Activated T-cell treated with anti-CD3 and anti-CD28 coated beads, Interleukin-2, amount 50 U/mL, for 72 hours (primary cell): Measurements from ENCODE around the gene GABBR1. TPM values are rescaled to one million over a fixed set of nuclear protein-coding genes. Genes with fewer than 3 reads are reported as not detected.

Source experiments
- ATAC-seq, 2 donors: fragments of 150-1000 bp; cut with Tn5 transposase; replicated peaks in 1 of 2; 2 replicates each; pipeline ENCODE4 v1.10.0; 2021; ENCODE audit warnings: moderate library complexity in 2 of 2, mild to moderate bottlenecking in 1 of 2
- DNase-seq, 2 donors: peaks; one replicate each; pipeline ENCODE4 v3.0.0; 2021 to 2022; ENCODE audit warnings: mixed read lengths in 1 of 2
- H3K27ac Mint-ChIP-seq: one replicate; pipeline ENCODE4 v1.8.0; 2022; ENCODE audit warnings: mild to moderate bottlenecking, moderate library complexity, mixed read lengths
- H3K27me3 Mint-ChIP-seq: one replicate; pipeline ENCODE4 v1.8.0; 2022; ENCODE audit warnings: low read depth, mixed read lengths
- H3K36me3 Mint-ChIP-seq, 2 donors: one replicate each; pipeline ENCODE4 v1.8.0; 2022; ENCODE audit warnings: mixed read lengths in 2 of 2, mild to moderate bottlenecking in 1 of 2; ENCODE audit not compliant: insufficient read depth in 2 of 2
- H3K4me1 Mint-ChIP-seq: one replicate; pipeline ENCODE4 v1.8.0; 2022; ENCODE audit warnings: low read depth, mixed read lengths
- H3K4me3 Mint-ChIP-seq, 2 donors: one replicate each; pipeline ENCODE4 v1.8.0; 2022; ENCODE audit warnings: mild to moderate bottlenecking in 2 of 2, mixed read lengths in 2 of 2, moderate library complexity in 2 of 2
- H3K9me3 Mint-ChIP-seq, 2 donors: one replicate each; pipeline ENCODE4 v1.8.0; 2022; ENCODE audit warnings: mixed read lengths in 2 of 2
- total RNA-seq, 2 donors: library from RNA; stranded (reverse); gene quantifications; one replicate each; pipeline ENCODE4 v1.2.3, GENCODE V29; 2022

GABBR1 gene
- total RNA-seq, 2 donors from 2014 or later, result 21.7 to 26.6 TPM

- Mint-ChIP-seq H3K36me3 (peaks cover 1 to 3% of the 10 kb centered on the region in 2 donors), H3K27me3 (peaks cover 21% of the 10 kb centered on the region), H3K27ac (no peak overlapping the region), H3K9me3 (no peaks in the 10 kb centered on the region), H3K4me3 (no peak overlapping the region), H3K4me1 (peaks cover 24% of the 10 kb centered on the region)
- ATAC-seq (no peak), DNase-seq (no peak)
Observed at GRCh38 chr6:29625337-29625930, 7.5 kb downstream of the GABBR1 start.

- no peak overlapping the region for H3K4me3 Mint-ChIP-seq
- H3K9me3 Mint-ChIP-seq, result no peaks in the 10 kb centered on the region
- peaks cover 12% of the 10 kb centered on the region for H3K27me3 Mint-ChIP-seq
- ATAC-seq (no peak), DNase-seq (no peak)
- no peak overlapping the region for H3K27ac Mint-ChIP-seq
- peaks cover 0 to 4% of the 10 kb centered on the region in 2 donors for H3K36me3 Mint-ChIP-seq
- H3K4me1 Mint-ChIP-seq, result peaks cover 16% of the 10 kb centered on the region
Observed at GRCh38 chr6:29624520-29624961, 8.4 kb downstream of the GABBR1 start.

- Mint-ChIP-seq H3K27ac (peak overlapping the region; percentile 8), H3K4me3 (no peak overlapping the region), H3K27me3 (no peaks in the 10 kb centered on the region), H3K36me3 (peaks cover 0 to 3% of the 10 kb centered on the region in 2 donors), H3K4me1 (no peaks in the 10 kb centered on the region), H3K9me3 (no peaks in the 10 kb centered on the region)
- ATAC-seq, result no peak
- no peak for DNase-seq
Observed at GRCh38 chr6:29620630-29621029, 12.4 kb downstream of the GABBR1 start.

- Mint-ChIP-seq H3K9me3 (no peaks in the 10 kb centered on the region), H3K27ac (no peak overlapping the region), H3K4me3 (no peak overlapping the region), H3K36me3 (peaks cover 0 to 3% of the 10 kb centered on the region in 2 donors), H3K4me1 (no peaks in the 10 kb centered on the region), H3K27me3 (no peaks in the 10 kb centered on the region)
- DNase-seq, result no peak
- ATAC-seq, result no peak
Observed at GRCh38 chr6:29619578-29620160, 13.3 kb downstream of the GABBR1 start.

- Mint-ChIP-seq H3K4me1 (no peaks in the 10 kb centered on the region), H3K36me3 (peaks cover 0 to 3% of the 10 kb centered on the region in 2 donors), H3K4me3 (no peak overlapping the region), H3K27ac (no peak overlapping the region), H3K27me3 (no peaks in the 10 kb centered on the region), H3K9me3 (no peaks in the 10 kb centered on the region)
- DNase-seq, result no peak
- ATAC-seq, result no peak
Observed at GRCh38 chr6:29617782-29618554, 15.0 kb downstream of the GABBR1 start.

- no peaks in the 10 kb centered on the region for H3K4me1 Mint-ChIP-seq
- DNase-seq, result no peak
Observed at GRCh38 chr6:29611426-29611825, 21.6 kb downstream of the GABBR1 start.

GRCh38 chr6:29610540-29610939 lies 22.4 kb downstream of the GABBR1 start:
- H3K4me1 Mint-ChIP-seq, result no peaks in the 10 kb centered on the region
- ATAC-seq, result no peak
- no peaks in the 10 kb centered on the region for H3K36me3 Mint-ChIP-seq
- no peak overlapping the region for H3K4me3 Mint-ChIP-seq
- no peaks in the 10 kb centered on the region for H3K9me3 Mint-ChIP-seq
- no peak overlapping the region for H3K27ac Mint-ChIP-seq
- DNase-seq, result no peak
- no peaks in the 10 kb centered on the region for H3K27me3 Mint-ChIP-seq

More at GRCh38 chr6:29611426-29611825, 21.6 kb downstream of the GABBR1 start:
- no peaks in the 10 kb centered on the region for H3K27me3 Mint-ChIP-seq
- H3K4me3 Mint-ChIP-seq, result no peak overlapping the region
- ATAC-seq, result no peak
- no peaks in the 10 kb centered on the region for H3K36me3 Mint-ChIP-seq
- no peaks in the 10 kb centered on the region for H3K9me3 Mint-ChIP-seq
- no peak overlapping the region for H3K27ac Mint-ChIP-seq

- Mint-ChIP-seq H3K4me1 (no peaks in the 10 kb centered on the region), H3K27me3 (no peaks in the 10 kb centered on the region), H3K4me3 (no peak overlapping the region), H3K36me3 (no peaks in the 10 kb centered on the region), H3K27ac (no peak overlapping the region), H3K9me3 (no peaks in the 10 kb centered on the region)
- DNase-seq (no peak), ATAC-seq (no peak)
Observed at GRCh38 chr6:29608131-29608530, 24.9 kb downstream of the GABBR1 start.

GRCh38 chr6:29603930-29604329 lies 29.1 kb downstream of the GABBR1 start:
- no peaks in the 10 kb centered on the region for H3K36me3 Mint-ChIP-seq
- no peak overlapping the region for H3K27ac Mint-ChIP-seq

GRCh38 chr6:29603456-29603855 lies 29.5 kb downstream of the GABBR1 start:
- ATAC-seq (no peak), DNase-seq (no peak)
- Mint-ChIP-seq H3K36me3 (no peaks in the 10 kb centered on the region), H3K27me3 (no peaks in the 10 kb centered on the region), H3K4me3 (no peak overlapping the region), H3K4me1 (no peaks in the 10 kb centered on the region), H3K27ac (no peak overlapping the region), H3K9me3 (no peaks in the 10 kb centered on the region)

More at GRCh38 chr6:29603930-29604329, 29.1 kb downstream of the GABBR1 start:
- Mint-ChIP-seq H3K4me3 (no peak overlapping the region), H3K27me3 (no peaks in the 10 kb centered on the region), H3K4me1 (no peaks in the 10 kb centered on the region), H3K9me3 (no peaks in the 10 kb centered on the region)
- ATAC-seq (no peak), DNase-seq (no peak)

GRCh38 chr6:29602564-29603361 lies 30.2 kb downstream of the GABBR1 start:
- Mint-ChIP-seq H3K4me3 (no peak overlapping the region), H3K27ac (no peak overlapping the region), H3K4me1 (no peaks in the 10 kb centered on the region), H3K27me3 (no peaks in the 10 kb centered on the region), H3K36me3 (no peaks in the 10 kb centered on the region), H3K9me3 (no peaks in the 10 kb centered on the region)
- DNase-seq, result no peak
- ATAC-seq, result no peak

- no peaks in the 10 kb centered on the region for H3K36me3 Mint-ChIP-seq
- no peaks in the 10 kb centered on the region for H3K9me3 Mint-ChIP-seq
- no peaks in the 10 kb centered on the region for H3K4me1 Mint-ChIP-seq
- no peak overlapping the region for H3K4me3 Mint-ChIP-seq
- DNase-seq (no peak), ATAC-seq (no peak)
- no peak overlapping the region for H3K27ac Mint-ChIP-seq
- H3K27me3 Mint-ChIP-seq, result peaks cover 7% of the 10 kb centered on the region
Observed at GRCh38 chr6:29598172-29598747, 34.7 kb downstream of the GABBR1 start.
